HG03039 (cell line): Measurements from ENCODE around the gene YWHAQ.
"Not testable (repeated sequence)": the region's sequence is repeated elsewhere in the genome, so short reads cannot be mapped to it uniquely, and the experiment has no call there.

Experiments used
- ATAC-seq: cut with Tn5 transposase; IDR thresholded peaks from one replicate; pipeline ENCODE4 v1.9.1; 2021; ENCODE audit warnings: mild to moderate bottlenecking, moderate library complexity; ENCODE audit not compliant: unreplicated experiment

The YWHAQ gene

GRCh38 chr2:9595256-9595655, 35.5 kb downstream of the YWHAQ start:
- not testable (repeated sequence) for ATAC-seq

- ATAC-seq = no peak
Observed at GRCh38 chr2:9594366-9595054, 36.3 kb downstream of the YWHAQ start.

- no peak for ATAC-seq
Observed at GRCh38 chr2:9593925-9594324, 36.9 kb downstream of the YWHAQ start.

- no peak for ATAC-seq
Observed at GRCh38 chr2:9592699-9593098, 38.1 kb downstream of the YWHAQ start.

GRCh38 chr2:9590641-9591040, 40.2 kb downstream of the YWHAQ start:
- ATAC-seq = no peak

GRCh38 chr2:9586465-9586864, 44.3 kb downstream of the YWHAQ start:
- no peak for ATAC-seq

- ATAC-seq = no peak
Observed at GRCh38 chr2:9585486-9585885, 45.3 kb downstream of the YWHAQ start.

- ATAC-seq = not testable (repeated sequence)
Observed at GRCh38 chr2:9584902-9585301, 45.9 kb downstream of the YWHAQ start.

- ATAC-seq = no peak
Observed at GRCh38 chr2:9582624-9583023, 48.2 kb downstream of the YWHAQ start.

GRCh38 chr2:9578467-9579235, 52.1 kb downstream of the YWHAQ start:
- no peak for ATAC-seq

GRCh38 chr2:9574331-9574730, 56.5 kb downstream of the YWHAQ start:
- no peak for ATAC-seq

GRCh38 chr2:9573840-9574239, 57.0 kb downstream of the YWHAQ start:
- no peak for ATAC-seq

- ATAC-seq = no peak
Observed at GRCh38 chr2:9573013-9573720, 57.6 kb downstream of the YWHAQ start.

- ATAC-seq = no peak
Observed at GRCh38 chr2:9570182-9571060, 60.4 kb downstream of the YWHAQ start.

- no peak for ATAC-seq
Observed at GRCh38 chr2:9565436-9566153, 65.2 kb downstream of the YWHAQ start.

- no peak for ATAC-seq
Observed at GRCh38 chr2:9560628-9561027, 70.2 kb downstream of the YWHAQ start.

GRCh38 chr2:9558948-9559381, 71.8 kb downstream of the YWHAQ start:
- ATAC-seq = no peak

GRCh38 chr2:9556121-9556743, 74.6 kb downstream of the YWHAQ start:
- peak; percentile 14 for ATAC-seq

- peak; percentile 87 for ATAC-seq
Observed at GRCh38 chr2:9555297-9556120, 75.3 kb downstream of the YWHAQ start, which contains the start of gene ADAM17. ADAM17 (minus strand) TSS chr2:9555830; CDS start chr2:9555605, 225 bp downstream.
